A673 (cell line): ENCODE measurements around the gene HMCN1.

Source experiments
- EZH2 ChIP-seq: fragments of 200-600 bp; sonication (generic); IDR thresholded peaks from 2 replicates; pipeline ENCODE4 v1.6.1; 2017; ENCODE audit warnings: borderline replicate concordance, low read depth, mild to moderate bottlenecking, mixed read lengths, antibody characterized with exemption, low read length; ENCODE audit not compliant: poor library complexity, severe bottlenecking
- TF ChIP-seq, protein P1 (sequence below): fragments of 300-800, 200-600 bp; sonication (generic); conservative IDR thresholded peaks from 2 replicates; pipeline ENCODE4 v1.5.1; 2017; ENCODE audit warnings: low read depth, mild to moderate bottlenecking, antibody characterized with exemption, low read length, moderate library complexity, mixed read lengths

GRCh38 chr1:186142159-186142558, 408.0 kb downstream of the HMCN1 start:
- TF ChIP-seq, protein P1, sequence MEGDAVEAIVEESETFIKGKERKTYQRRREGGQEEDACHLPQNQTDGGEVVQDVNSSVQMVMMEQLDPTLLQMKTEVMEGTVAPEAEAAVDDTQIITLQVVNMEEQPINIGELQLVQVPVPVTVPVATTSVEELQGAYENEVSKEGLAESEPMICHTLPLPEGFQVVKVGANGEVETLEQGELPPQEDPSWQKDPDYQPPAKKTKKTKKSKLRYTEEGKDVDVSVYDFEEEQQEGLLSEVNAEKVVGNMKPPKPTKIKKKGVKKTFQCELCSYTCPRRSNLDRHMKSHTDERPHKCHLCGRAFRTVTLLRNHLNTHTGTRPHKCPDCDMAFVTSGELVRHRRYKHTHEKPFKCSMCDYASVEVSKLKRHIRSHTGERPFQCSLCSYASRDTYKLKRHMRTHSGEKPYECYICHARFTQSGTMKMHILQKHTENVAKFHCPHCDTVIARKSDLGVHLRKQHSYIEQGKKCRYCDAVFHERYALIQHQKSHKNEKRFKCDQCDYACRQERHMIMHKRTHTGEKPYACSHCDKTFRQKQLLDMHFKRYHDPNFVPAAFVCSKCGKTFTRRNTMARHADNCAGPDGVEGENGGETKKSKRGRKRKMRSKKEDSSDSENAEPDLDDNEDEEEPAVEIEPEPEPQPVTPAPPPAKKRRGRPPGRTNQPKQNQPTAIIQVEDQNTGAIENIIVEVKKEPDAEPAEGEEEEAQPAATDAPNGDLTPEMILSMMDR: no peak
- no peak for TF ChIP-seq EZH2
